Measurements from ENCODE around the gene TRPC4AP.

GRCh38 chr20:34984756-34985261 is 107.8 kb downstream of the TRPC4AP start:
- TF ChIP-seq CTCF (IDR thresholded peaks at IDR 0.05 in 4 of 5, conservative IDR thresholded peaks at IDR 0.05 in 1 of 5) (no peak), POLR2A (IDR thresholded peaks at IDR 0.05) (no peak)

Measured in gastrocnemius medialis (tissue), 4 donors.